ENCODE results near the gene WDFY1.

DNA sequence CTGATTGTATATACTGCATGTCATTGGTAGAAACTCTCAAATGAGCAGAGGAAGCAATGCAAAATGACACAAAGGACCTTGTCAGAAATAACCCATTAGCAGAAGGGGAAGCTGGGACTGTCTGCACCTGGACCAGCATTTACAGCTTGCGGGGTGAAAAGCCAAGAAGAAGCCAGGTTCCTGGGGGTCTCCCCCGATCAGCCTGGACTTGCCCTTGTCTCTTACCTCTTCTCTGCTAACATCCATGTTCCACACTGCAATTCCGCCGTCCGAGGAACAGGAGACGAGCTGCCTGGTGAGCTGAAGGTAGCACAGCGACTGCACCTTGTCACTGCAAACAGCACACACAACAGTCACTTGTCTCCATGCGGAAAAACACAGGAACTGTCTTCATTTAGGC, 51.1 kb downstream of the WDFY1 start:
- TF ChIP-seq, protein P1, sequence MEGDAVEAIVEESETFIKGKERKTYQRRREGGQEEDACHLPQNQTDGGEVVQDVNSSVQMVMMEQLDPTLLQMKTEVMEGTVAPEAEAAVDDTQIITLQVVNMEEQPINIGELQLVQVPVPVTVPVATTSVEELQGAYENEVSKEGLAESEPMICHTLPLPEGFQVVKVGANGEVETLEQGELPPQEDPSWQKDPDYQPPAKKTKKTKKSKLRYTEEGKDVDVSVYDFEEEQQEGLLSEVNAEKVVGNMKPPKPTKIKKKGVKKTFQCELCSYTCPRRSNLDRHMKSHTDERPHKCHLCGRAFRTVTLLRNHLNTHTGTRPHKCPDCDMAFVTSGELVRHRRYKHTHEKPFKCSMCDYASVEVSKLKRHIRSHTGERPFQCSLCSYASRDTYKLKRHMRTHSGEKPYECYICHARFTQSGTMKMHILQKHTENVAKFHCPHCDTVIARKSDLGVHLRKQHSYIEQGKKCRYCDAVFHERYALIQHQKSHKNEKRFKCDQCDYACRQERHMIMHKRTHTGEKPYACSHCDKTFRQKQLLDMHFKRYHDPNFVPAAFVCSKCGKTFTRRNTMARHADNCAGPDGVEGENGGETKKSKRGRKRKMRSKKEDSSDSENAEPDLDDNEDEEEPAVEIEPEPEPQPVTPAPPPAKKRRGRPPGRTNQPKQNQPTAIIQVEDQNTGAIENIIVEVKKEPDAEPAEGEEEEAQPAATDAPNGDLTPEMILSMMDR (IDR thresholded peaks at IDR 0.05): no peak
- TF ChIP-seq POLR2A (IDR thresholded peaks at IDR 0.05): no peak

Measured in adrenal gland (tissue), 5 donors.